Neural progenitor cell (in vitro differentiated cells): ENCODE results near the gene P2RY11. TPM values are rescaled to one million over a fixed set of nuclear protein-coding genes. Genes with fewer than 3 reads are reported as not detected.

Source experiments
- DNase-seq: peaks from one replicate; pipeline ENCODE4 v3.0.0-alpha.2; 2016; ENCODE audit warnings: low spot score
- H2AFZ ChIP-seq: fragments of 200-600 bp; sonication (generic); replicated peaks from 2 replicates; pipeline ENCODE4 v1.6.1; 2016; ENCODE audit warnings: antibody characterized with exemption
- H3F3A ChIP-seq: fragments of 200-600 bp; sonication (generic); 2 replicates; pipeline ENCODE4 v1.6.1; 2016; ENCODE audit warnings: antibody characterized with exemption, low read depth
- H3K27ac ChIP-seq: fragments of 200-600 bp; sonication (generic); 2 replicates; pipeline ENCODE4 v1.5.1; 2016; ENCODE audit warnings: mild to moderate bottlenecking
- H3K27me3 ChIP-seq: fragments of 200-600 bp; sonication (generic); 2 replicates; pipeline ENCODE4 v1.6.1; 2016; ENCODE audit warnings: mild to moderate bottlenecking, moderate library complexity
- H3K36me3 ChIP-seq: fragments of 200-600 bp; sonication (generic); 2 replicates; pipeline ENCODE4 v1.5.1; 2016
- H3K4me1 ChIP-seq: fragments of 200-600 bp; sonication (generic); 2 replicates; pipeline ENCODE4 v1.6.1; 2016; ENCODE audit warnings: mixed run types
- H3K4me2 ChIP-seq: fragments of 200-600 bp; sonication (generic); 2 replicates; pipeline ENCODE4 v1.6.1; 2016
- H3K4me3 ChIP-seq: fragments of 200-600 bp; sonication (generic); 2 replicates; pipeline ENCODE4 v1.5.1; 2016
- H3K79me2 ChIP-seq: fragments of 200-600 bp; sonication (generic); 2 replicates; pipeline ENCODE4 v1.6.1; 2016; ENCODE audit warnings: low read depth
- H3K9ac ChIP-seq: fragments of 200-600 bp; sonication (generic); 2 replicates; pipeline ENCODE4 v1.6.1; 2016
- H3K9me3 ChIP-seq: fragments of 200-600 bp; sonication (generic); 2 replicates; pipeline ENCODE4 v1.5.1; 2016; ENCODE audit warnings: low read depth
- H4K20me1 ChIP-seq: fragments of 200-600 bp; sonication (generic); 2 replicates; pipeline ENCODE4 v1.6.1; 2016; ENCODE audit warnings: low read depth
- H3K27ac Mint-ChIP-seq: 3 replicates; pipeline ENCODE4 v1.8.0; 2021; ENCODE audit warnings: mixed read lengths
- H3K27me3 Mint-ChIP-seq: 2 replicates; pipeline ENCODE4 v1.8.0; 2022; ENCODE audit warnings: low read depth, mild to moderate bottlenecking, inconsistent platforms, moderate library complexity, mixed read lengths; ENCODE audit not compliant: insufficient read depth
- H3K36me3 Mint-ChIP-seq: 3 replicates; pipeline ENCODE4 v1.8.0; 2021; ENCODE audit warnings: mixed read lengths
- H3K4me1 Mint-ChIP-seq: 3 replicates; pipeline ENCODE4 v1.8.0; 2021; ENCODE audit warnings: mixed read lengths
- H3K4me3 Mint-ChIP-seq: 3 replicates; pipeline ENCODE4 v1.8.0; 2021; ENCODE audit warnings: mild to moderate bottlenecking, moderate library complexity, mixed read lengths
- H3K9me3 Mint-ChIP-seq: 3 replicates; pipeline ENCODE4 v1.8.0; 2020; ENCODE audit warnings: mixed read lengths
- EZH2 ChIP-seq: fragments of 200-600 bp; sonication (generic); IDR thresholded peaks from 2 replicates; pipeline ENCODE4 v1.6.1; 2017; ENCODE audit warnings: antibody characterized with exemption, mild to moderate bottlenecking, moderate library complexity
- EZH2phosphoT487 ChIP-seq: fragments of 200-600 bp; sonication (generic); IDR thresholded peaks from 2 replicates; pipeline ENCODE4 v1.6.1; 2017; ENCODE audit warnings: antibody characterized with exemption
- total RNA-seq: library from RNA; depleted of rRNA; stranded (reverse); fragments of >200 nt; gene quantifications from 2 replicates; pipeline ENCODE4 v1.2.3, GENCODE V29; 2015; ENCODE audit warnings: low replicate concordance
- TF ChIP-seq, protein P1 (sequence below): fragments of 200-600 bp; sonication (generic); IDR thresholded peaks from 2 replicates; pipeline ENCODE4 v1.5.1; 2017; ENCODE audit warnings: antibody characterized with exemption, mild to moderate bottlenecking

P2RY11 gene
- total RNA-seq, 1 donor from 2014 or later: not detected

DNA sequence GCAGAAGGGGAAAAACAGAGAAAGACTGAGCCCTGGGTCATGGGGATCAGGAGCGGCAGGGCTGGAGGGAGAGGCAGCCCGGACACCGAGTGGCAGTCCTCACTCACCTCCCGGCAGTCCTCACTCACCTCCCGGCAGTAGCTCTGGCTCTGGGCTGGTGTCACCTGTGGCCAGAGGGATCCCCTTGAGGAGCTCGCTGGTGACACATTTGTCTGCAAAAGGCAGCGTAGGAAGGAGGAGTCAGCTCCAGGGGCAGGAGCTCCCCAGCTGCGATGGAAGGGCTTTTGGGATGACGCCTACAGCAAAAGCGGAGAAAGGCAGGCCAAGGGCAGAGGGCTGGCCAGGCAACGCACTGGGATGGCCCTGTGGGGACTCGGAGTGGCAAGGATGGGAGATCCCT is 7.5 kb downstream of the P2RY11 start:
- peak overlapping the region; percentile 93 for H3K9ac ChIP-seq
- H3K27ac Mint-ChIP-seq: no peak overlapping the region
- peaks cover 10% of the 10 kb centered on the region for H4K20me1 ChIP-seq
- H3K4me3 Mint-ChIP-seq: peak overlapping the region; percentile 95
- H3K9me3 ChIP-seq: no peaks in the 10 kb centered on the region
- no peaks in the 10 kb centered on the region for H3K36me3 Mint-ChIP-seq
- H3K4me3 ChIP-seq: peak overlapping the region; percentile 88
- no peaks in the 10 kb centered on the region for H3K27me3 ChIP-seq
- no peaks in the 10 kb centered on the region for H3K4me1 ChIP-seq
- peaks cover 23% of the 10 kb centered on the region for H3F3A ChIP-seq
- DNase-seq: no peak
- peaks cover 18% of the 10 kb centered on the region for H3K79me2 ChIP-seq
- TF ChIP-seq, protein P1, sequence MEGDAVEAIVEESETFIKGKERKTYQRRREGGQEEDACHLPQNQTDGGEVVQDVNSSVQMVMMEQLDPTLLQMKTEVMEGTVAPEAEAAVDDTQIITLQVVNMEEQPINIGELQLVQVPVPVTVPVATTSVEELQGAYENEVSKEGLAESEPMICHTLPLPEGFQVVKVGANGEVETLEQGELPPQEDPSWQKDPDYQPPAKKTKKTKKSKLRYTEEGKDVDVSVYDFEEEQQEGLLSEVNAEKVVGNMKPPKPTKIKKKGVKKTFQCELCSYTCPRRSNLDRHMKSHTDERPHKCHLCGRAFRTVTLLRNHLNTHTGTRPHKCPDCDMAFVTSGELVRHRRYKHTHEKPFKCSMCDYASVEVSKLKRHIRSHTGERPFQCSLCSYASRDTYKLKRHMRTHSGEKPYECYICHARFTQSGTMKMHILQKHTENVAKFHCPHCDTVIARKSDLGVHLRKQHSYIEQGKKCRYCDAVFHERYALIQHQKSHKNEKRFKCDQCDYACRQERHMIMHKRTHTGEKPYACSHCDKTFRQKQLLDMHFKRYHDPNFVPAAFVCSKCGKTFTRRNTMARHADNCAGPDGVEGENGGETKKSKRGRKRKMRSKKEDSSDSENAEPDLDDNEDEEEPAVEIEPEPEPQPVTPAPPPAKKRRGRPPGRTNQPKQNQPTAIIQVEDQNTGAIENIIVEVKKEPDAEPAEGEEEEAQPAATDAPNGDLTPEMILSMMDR: no peak
- TF ChIP-seq EZH2phosphoT487 (no peak), EZH2 (no peak)
- no peak overlapping the region for H3K27ac ChIP-seq
- H2AFZ ChIP-seq: no peak overlapping the region
- H3K9me3 Mint-ChIP-seq: no peaks in the 10 kb centered on the region
- peak overlapping the region; percentile 100 for H3K4me2 ChIP-seq
- peaks cover 3% of the 10 kb centered on the region for H3K27me3 Mint-ChIP-seq
- no peaks in the 10 kb centered on the region for H3K36me3 ChIP-seq
- peaks cover 7% of the 10 kb centered on the region for H3K4me1 Mint-ChIP-seq

DNA sequence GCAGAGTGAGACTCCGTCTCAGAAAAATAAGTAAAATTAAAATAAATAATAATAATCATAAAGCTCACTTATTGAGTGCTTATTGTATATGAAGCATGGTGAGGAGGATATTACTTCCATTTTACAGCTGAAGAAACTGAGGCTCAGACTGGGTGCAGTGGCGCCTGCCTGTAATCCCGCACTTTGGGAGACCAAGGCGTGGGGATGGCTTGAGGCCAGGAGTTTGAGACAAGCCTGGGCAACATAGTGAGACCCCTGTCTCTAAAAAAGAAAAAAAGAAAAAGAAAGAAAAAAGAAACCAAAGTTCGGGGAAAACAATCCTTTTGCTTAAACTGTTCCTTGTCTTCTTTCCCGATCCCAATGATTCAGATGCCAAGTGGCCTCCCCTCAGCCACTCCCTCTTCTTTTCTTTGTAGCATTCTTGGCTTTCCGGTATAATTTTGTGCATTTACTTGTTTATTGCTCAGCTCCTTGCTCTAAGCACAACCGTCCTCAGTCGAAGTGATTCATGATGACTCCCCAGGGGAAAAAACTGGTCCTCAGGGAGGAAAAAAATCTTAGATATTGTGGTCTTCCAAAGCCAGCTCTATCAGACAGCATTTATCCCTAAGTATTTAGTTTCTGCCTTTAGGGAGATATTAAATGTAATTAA is 9.2 kb downstream of the P2RY11 start:
- Histone ChIP-seq H3K9ac (no peak overlapping the region), H3K27ac (no peak overlapping the region), H3F3A (peaks cover 20% of the 10 kb centered on the region), H3K9me3 (no peaks in the 10 kb centered on the region), H3K79me2 (peaks cover 18% of the 10 kb centered on the region), H3K27me3 (no peaks in the 10 kb centered on the region), H3K36me3 (no peaks in the 10 kb centered on the region), H4K20me1 (peaks cover 10% of the 10 kb centered on the region), H3K4me3 (no peak overlapping the region), H3K4me1 (no peaks in the 10 kb centered on the region), H2AFZ (no peak overlapping the region), H3K4me2 (no peak overlapping the region)
- no peak for DNase-seq
- no peak overlapping the region for H3K27ac Mint-ChIP-seq
- H3K4me3 Mint-ChIP-seq: peak overlapping the region; percentile 38
- TF ChIP-seq EZH2phosphoT487 (no peak), EZH2 (no peak)
- TF ChIP-seq, protein P1: no peak
- peaks cover 7% of the 10 kb centered on the region for H3K4me1 Mint-ChIP-seq
- peaks cover 3% of the 10 kb centered on the region for H3K36me3 Mint-ChIP-seq
- H3K27me3 Mint-ChIP-seq: peaks cover 2% of the 10 kb centered on the region
- H3K9me3 Mint-ChIP-seq: no peaks in the 10 kb centered on the region

DNA sequence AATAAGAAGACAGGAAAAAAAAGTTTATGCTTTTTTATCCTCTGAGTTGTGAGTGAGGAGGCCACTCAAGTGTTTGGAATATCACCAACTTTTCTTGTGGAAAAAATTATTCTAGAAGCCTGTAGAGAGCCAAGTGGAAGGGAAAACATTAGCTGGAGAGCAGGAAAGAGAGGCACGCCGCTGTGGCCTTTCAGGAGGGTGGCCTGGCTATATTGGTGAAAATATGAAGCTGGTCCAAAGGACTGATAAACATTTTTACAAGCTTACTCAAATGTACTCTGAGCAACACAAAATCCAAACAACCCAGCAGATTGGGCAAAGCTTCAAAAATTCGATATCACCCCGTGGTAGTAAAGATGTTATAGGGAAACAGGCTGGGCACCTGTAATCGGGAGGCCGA is 10.6 kb downstream of the P2RY11 start:
- TF ChIP-seq EZH2 (no peak), EZH2phosphoT487 (no peak)
- TF ChIP-seq, protein P1: no peak
- Mint-ChIP-seq H3K9me3 (no peaks in the 10 kb centered on the region), H3K27me3 (peaks cover 2% of the 10 kb centered on the region), H3K4me3 (no peak overlapping the region), H3K4me1 (peaks cover 7% of the 10 kb centered on the region), H3K27ac (no peak overlapping the region), H3K36me3 (peaks cover 3% of the 10 kb centered on the region)
- Histone ChIP-seq H3F3A (peaks cover 20% of the 10 kb centered on the region), H2AFZ (no peak overlapping the region), H3K4me2 (no peak overlapping the region), H3K36me3 (no peaks in the 10 kb centered on the region), H3K79me2 (peaks cover 18% of the 10 kb centered on the region), H3K27ac (no peak overlapping the region), H3K27me3 (no peaks in the 10 kb centered on the region), H3K9ac (no peak overlapping the region), H3K4me1 (no peaks in the 10 kb centered on the region), H3K4me3 (no peak overlapping the region), H4K20me1 (peaks cover 10% of the 10 kb centered on the region), H3K9me3 (no peaks in the 10 kb centered on the region)
- DNase-seq: no peak
